Suprapubic skin (tissue), 4 donors: ENCODE data around the gene MGME1. TPM values are rescaled to one million over a fixed set of nuclear protein-coding genes. Genes with fewer than 3 reads are reported as not detected.

Source experiments
- DNase-seq, 2 donors: peaks; one replicate each; pipeline ENCODE4 v3.0.0-alpha.2; 2019; ENCODE audit warnings: low spot score in 2 of 2
- H3K27ac ChIP-seq: fragments of 200-600 bp; sonication (generic); one replicate; pipeline ENCODE4 v1.5.1; 2019
- H3K27me3 ChIP-seq: fragments of 200-600 bp; sonication (generic); one replicate; pipeline ENCODE4 v1.5.1; 2019
- H3K36me3 ChIP-seq: fragments of 200-600 bp; sonication (generic); one replicate; pipeline ENCODE4 v1.5.1; 2019
- H3K4me1 ChIP-seq: fragments of 200-600 bp; sonication (generic); one replicate; pipeline ENCODE4 v1.5.1; 2019
- H3K4me3 ChIP-seq: fragments of 200-600 bp; sonication (generic); one replicate; pipeline ENCODE4 v1.5.1; 2019; ENCODE audit warnings: mild to moderate bottlenecking
- H3K9me3 ChIP-seq: fragments of 200-600 bp; sonication (generic); one replicate; pipeline ENCODE4 v1.5.1; 2019
- CTCF ChIP-seq, 2 donors: fragments of 200-600 bp in 1 of 2; fragments of 450-650 bp in 1 of 2; sonication (generic) in 1 of 2; IDR thresholded peaks; one replicate each; pipeline ENCODE4 v1.5.1; 2016 to 2019; ENCODE audit warnings: antibody characterized with exemption in 2 of 2, mild to moderate bottlenecking in 1 of 2, moderate library complexity in 1 of 2
- EP300 ChIP-seq: sonication (generic); formaldehyde crosslinking; IDR thresholded peaks from one replicate; pipeline ENCODE4 v1.6.1; 2017; ENCODE audit warnings: antibody characterized with exemption
- POLR2A ChIP-seq, 2 donors: fragments of 450-650 bp; IDR thresholded peaks; one replicate each; pipeline ENCODE4 v1.6.1; 2017; ENCODE audit warnings: antibody characterized with exemption in 2 of 2, mild to moderate bottlenecking in 2 of 2, moderate library complexity in 2 of 2
- POLR2AphosphoS5 ChIP-seq, 3 donors: sonication (generic); formaldehyde crosslinking; IDR thresholded peaks; one replicate each; pipeline ENCODE4 v1.6.1; 2017; ENCODE audit warnings: antibody characterized with exemption in 3 of 3
- WGBS: methylation state at CpG from one replicate; pipeline ENCODE4 v1.1.5; 2018; 5-methylcytosine and 5-hydroxymethylcytosine counted together
- total RNA-seq, 4 donors: library from RNA; depleted of rRNA; stranded (reverse); fragments of >200 nt; gene quantifications; one replicate each; pipeline ENCODE4 v1.1.0, GENCODE V29; 2016

MGME1 gene
- total RNA-seq, 4 donors from 2014 or later: 30.2 to 68.1 (median 32.8) TPM

DNA sequence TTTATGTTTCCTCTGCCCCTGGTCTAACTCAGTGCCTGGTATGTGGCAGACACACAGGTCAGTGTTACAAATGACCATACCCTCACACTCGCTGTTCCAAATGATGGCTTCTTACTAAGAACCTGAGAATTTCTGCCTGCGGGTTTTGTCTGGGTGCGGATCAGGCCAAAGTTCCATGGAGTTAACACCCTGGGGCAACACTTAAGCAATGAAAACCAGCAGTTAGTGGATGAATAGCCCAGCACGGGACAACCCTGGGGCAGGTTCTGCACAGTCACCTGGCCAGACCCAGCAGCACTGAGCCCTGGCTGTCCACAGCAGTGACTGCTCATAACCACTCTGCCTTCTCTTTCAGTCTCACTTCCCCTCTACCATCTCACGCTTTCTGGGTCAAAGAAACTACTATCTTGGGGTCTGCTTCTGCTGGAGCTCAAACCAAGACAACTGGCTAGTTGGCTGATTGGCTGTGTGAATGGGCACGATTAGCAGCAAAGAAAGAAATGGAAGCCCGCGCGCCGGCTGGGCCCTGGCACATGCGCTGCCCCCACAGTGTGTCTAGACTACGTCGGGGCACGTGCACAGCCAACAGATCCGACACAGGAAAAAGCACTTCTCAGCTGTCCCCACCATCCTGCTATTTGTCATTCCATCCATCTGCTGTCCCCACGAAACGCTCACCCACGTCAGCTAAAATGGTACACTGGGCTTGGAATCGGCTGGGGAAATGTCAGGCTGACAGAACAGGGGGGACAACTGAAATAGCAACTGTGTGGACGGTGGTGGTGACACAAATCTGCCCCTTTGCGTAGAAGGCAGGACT lies 36.6 kb downstream of the MGME1 start:
- no peak for TF ChIP-seq POLR2A (IDR thresholded peaks at IDR 0.05)
- no peak for TF ChIP-seq EP300
- no peak for TF ChIP-seq CTCF (IDR thresholded peaks at IDR 0.05)
- TF ChIP-seq POLR2AphosphoS5 (IDR thresholded peaks at IDR 0.05): no peak
- Histone ChIP-seq H3K27ac (no peak overlapping the region), H3K4me3 (no peak overlapping the region), H3K27me3 (no peaks in the 10 kb centered on the region), H3K9me3 (no peaks in the 10 kb centered on the region), H3K36me3 (no peaks in the 10 kb centered on the region), H3K4me1 (peaks cover 8% of the 10 kb centered on the region)
- WGBS: 90% methylated on average over 21 of the region's 21 CpGs
- DNase-seq: peak in 1 of 2 donors; percentile 35

DNA sequence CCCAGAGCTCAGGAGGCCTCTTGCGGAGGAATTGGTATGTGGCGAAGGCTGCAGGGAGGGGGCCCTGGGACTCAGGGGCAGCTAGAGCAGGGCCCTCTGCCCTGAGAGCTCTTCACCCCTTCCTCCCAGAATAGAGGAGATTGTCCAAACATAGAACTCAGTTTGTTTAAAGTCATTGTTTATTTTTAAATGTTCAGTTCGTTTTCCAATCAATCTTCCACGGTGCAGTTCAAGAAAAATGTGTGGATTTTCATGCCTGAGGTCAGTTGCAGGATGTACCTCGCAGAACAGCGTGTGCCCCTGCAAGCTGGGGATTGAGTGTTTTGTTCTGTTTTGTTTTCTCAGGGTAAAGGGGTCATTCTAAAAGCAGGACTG lies 37.2 kb downstream of the MGME1 start:
- H3K27ac ChIP-seq: no peak overlapping the region
- H3K4me1 ChIP-seq: peaks cover 8% of the 10 kb centered on the region

DNA sequence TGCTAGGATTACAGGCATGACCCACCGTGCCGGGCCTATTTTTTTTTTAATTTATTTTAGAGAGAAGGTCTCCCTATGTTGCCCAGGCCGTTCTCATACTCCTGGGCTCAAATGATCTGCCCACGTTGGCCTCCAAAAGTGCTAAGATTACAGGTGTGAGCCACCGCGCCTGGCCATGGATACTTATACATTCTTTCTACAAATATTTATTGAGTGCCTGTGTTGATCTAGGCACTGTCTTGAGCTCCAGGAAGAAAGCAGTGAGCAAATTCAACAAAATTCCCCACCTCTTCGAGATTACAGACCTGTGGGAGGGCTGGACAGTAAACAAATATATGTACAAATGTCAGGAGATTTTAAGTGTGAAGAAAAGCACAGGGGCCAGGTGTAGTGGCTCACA lies 37.9 kb downstream of the MGME1 start:
- WGBS: 96% methylated on average over 7 of the region's 7 CpGs
- no peaks in the 10 kb centered on the region for H3K27me3 ChIP-seq
- no peak overlapping the region for H3K27ac ChIP-seq
- H3K9me3 ChIP-seq: no peaks in the 10 kb centered on the region
- peak; percentile 6 to 48 for DNase-seq
- H3K4me1 ChIP-seq: peaks cover 4% of the 10 kb centered on the region
- no peaks in the 10 kb centered on the region for H3K36me3 ChIP-seq
- TF ChIP-seq POLR2AphosphoS5 (IDR thresholded peaks at IDR 0.05): no peak
- no peak for TF ChIP-seq POLR2A (IDR thresholded peaks at IDR 0.05)
- no peak for TF ChIP-seq EP300
- TF ChIP-seq CTCF (IDR thresholded peaks at IDR 0.05): no peak
- H3K4me3 ChIP-seq: no peak overlapping the region

More for the DNA sequence above, 37.2 kb downstream of the MGME1 start:
- H3K9me3 ChIP-seq: no peaks in the 10 kb centered on the region
- H3K4me3 ChIP-seq: no peak overlapping the region
- H3K36me3 ChIP-seq: no peaks in the 10 kb centered on the region
- 75% methylated on average over 6 of the region's 6 CpGs for WGBS
- no peaks in the 10 kb centered on the region for H3K27me3 ChIP-seq
- TF ChIP-seq POLR2A (IDR thresholded peaks at IDR 0.05): no peak
- TF ChIP-seq POLR2AphosphoS5 (IDR thresholded peaks at IDR 0.05): no peak
- no peak for TF ChIP-seq CTCF (IDR thresholded peaks at IDR 0.05)
- peak; percentile 84 for TF ChIP-seq EP300
- no peak for DNase-seq

DNA sequence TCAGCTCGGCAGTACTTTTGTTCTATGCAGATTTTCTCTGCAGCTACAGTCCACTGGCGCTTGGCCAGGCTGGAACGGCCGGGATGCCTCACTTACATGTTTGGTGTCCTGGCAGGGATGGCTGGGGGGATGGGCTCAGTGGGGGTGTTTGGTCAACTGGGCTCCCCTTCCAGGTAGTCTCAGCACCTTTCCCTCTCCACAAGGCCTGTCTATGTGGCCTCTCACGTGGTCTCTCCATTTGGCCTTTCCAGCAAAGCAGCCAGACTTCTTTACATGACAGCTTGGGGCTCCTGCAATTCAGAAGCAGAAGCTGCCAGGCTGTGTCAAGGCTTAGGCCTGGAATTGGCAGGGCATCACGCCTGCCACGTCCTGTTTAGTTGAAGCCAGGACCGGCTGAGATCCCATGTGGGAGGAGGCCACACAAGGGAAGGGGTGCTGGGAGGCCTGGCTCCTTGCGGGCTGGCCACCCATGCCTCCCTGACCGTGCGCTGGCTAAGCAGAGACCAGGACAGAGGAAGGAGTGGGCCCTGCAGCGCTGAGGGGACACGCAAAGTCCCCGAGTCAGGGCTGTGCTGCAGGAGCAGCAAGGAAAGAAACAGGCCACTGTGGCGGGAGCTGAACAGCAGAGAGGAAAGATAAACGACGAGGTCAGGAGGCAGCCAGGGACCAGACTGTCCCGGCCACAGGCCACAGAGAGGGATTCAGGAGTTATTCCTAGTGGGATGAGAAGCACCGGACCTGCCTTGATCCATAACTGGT lies 38.9 kb downstream of the MGME1 start:
- peak in 1 of 2 donors; percentile 79 for DNase-seq
- Histone ChIP-seq H3K27ac (no peak overlapping the region), H3K9me3 (no peaks in the 10 kb centered on the region), H3K4me3 (no peak overlapping the region), H3K27me3 (no peaks in the 10 kb centered on the region), H3K4me1 (peaks cover 4% of the 10 kb centered on the region), H3K36me3 (no peaks in the 10 kb centered on the region)
- TF ChIP-seq EP300 (no peak), POLR2AphosphoS5 (IDR thresholded peaks at IDR 0.05) (no peak), CTCF (IDR thresholded peaks at IDR 0.05) (no peak), POLR2A (IDR thresholded peaks at IDR 0.05) (no peak)
- WGBS: 70% methylated on average over 15 of the region's 19 CpGs

GRCh38 chr20:18009116-18009515 lies 40.3 kb downstream of the MGME1 start:
- H3K27ac ChIP-seq: no peak overlapping the region
- no peaks in the 10 kb centered on the region for H3K9me3 ChIP-seq
- H3K4me3 ChIP-seq: no peak overlapping the region
- no peaks in the 10 kb centered on the region for H3K36me3 ChIP-seq
- peaks cover 4% of the 10 kb centered on the region for H3K4me1 ChIP-seq
- DNase-seq: no peak
- no peak for TF ChIP-seq CTCF (IDR thresholded peaks at IDR 0.05)
- no peak for TF ChIP-seq EP300
- TF ChIP-seq POLR2A (IDR thresholded peaks at IDR 0.05): no peak
- no peak for TF ChIP-seq POLR2AphosphoS5 (IDR thresholded peaks at IDR 0.05)
- WGBS: 89% methylated on average over 7 of the region's 7 CpGs
- H3K27me3 ChIP-seq: no peaks in the 10 kb centered on the region
